DND-41 (cell line): Measurements from ENCODE around the gene CAD.

Experiments used
- ATAC-seq: fragments of 200-7000 bp; cut with Tn5 transposase; 3 replicates; pipeline ENCODE4 v1.9.1; 2021; ENCODE audit warnings: low read depth; ENCODE audit not compliant: insufficient read depth
- DNase-seq: peaks from one replicate; pipeline ENCODE4 v3.0.0-alpha.2; 2020
- H2AFZ ChIP-seq: 2 replicates; pipeline ENCODE4 v1.6.0; 2012; ENCODE audit warnings: low read depth, low read length
- H3K27ac ChIP-seq: 2 replicates; pipeline ENCODE4 v1.5.1; 2012; ENCODE audit warnings: low read length, inconsistent platforms
- H3K27me3 ChIP-seq: fragments of 200-600 bp; sonication (generic); 2 replicates; pipeline ENCODE4 v1.6.0; 2012; ENCODE audit warnings: low read length, mild to moderate bottlenecking, inconsistent platforms; ENCODE audit not compliant: insufficient read depth, poor library complexity
- H3K36me3 ChIP-seq: 2 replicates; pipeline ENCODE4 v1.5.1; 2012; ENCODE audit warnings: low read length, inconsistent platforms; ENCODE audit not compliant: insufficient read depth
- H3K4me1 ChIP-seq: 2 replicates; pipeline ENCODE4 v1.5.1; 2012; ENCODE audit warnings: mild to moderate bottlenecking, low read length; ENCODE audit not compliant: insufficient read depth
- H3K4me2 ChIP-seq: 2 replicates; pipeline ENCODE4 v1.6.0; 2012; ENCODE audit warnings: mild to moderate bottlenecking, moderate library complexity, low read length, inconsistent platforms; ENCODE audit not compliant: insufficient read depth
- H3K4me3 ChIP-seq, 2 experiments: fragments of 200-600 bp in 1 of 2; shearing (Covaris generic) in 1 of 2; 2 replicates each; pipeline ENCODE4 v1.5.1; 2012 to 2016; ENCODE audit warnings: inconsistent platforms in 2 of 2, low read length in 2 of 2, mild to moderate bottlenecking in 2 of 2, low read depth in 1 of 2, moderate library complexity in 1 of 2
- H3K79me2 ChIP-seq: 2 replicates; pipeline ENCODE4 v1.6.0; 2012; ENCODE audit warnings: low read length, inconsistent platforms; ENCODE audit not compliant: insufficient read depth
- H3K9ac ChIP-seq: 2 replicates; pipeline ENCODE4 v1.6.0; 2012; ENCODE audit warnings: low read depth, mild to moderate bottlenecking, inconsistent platforms, low read length, moderate library complexity
- H3K9me3 ChIP-seq: 2 replicates; pipeline ENCODE4 v1.5.1; 2012; ENCODE audit warnings: low read length, moderate library complexity, mild to moderate bottlenecking, inconsistent platforms; ENCODE audit not compliant: insufficient read depth, severe bottlenecking
- H4K20me1 ChIP-seq: 2 replicates; pipeline ENCODE4 v1.6.0; 2012; ENCODE audit warnings: low read length; ENCODE audit not compliant: insufficient read depth
- EZH2 ChIP-seq: IDR thresholded peaks from 3 replicates; pipeline ENCODE4 v1.6.1; 2012; ENCODE audit warnings: borderline replicate concordance, low read depth, mild to moderate bottlenecking, moderate library complexity, low read length, inconsistent platforms; ENCODE audit not compliant: severe bottlenecking
- TF ChIP-seq, protein P1 (sequence below): IDR thresholded peaks from 2 replicates; pipeline ENCODE4 v1.5.1; 2012; ENCODE audit warnings: borderline replicate concordance, low read length, moderate library complexity, mild to moderate bottlenecking; ENCODE audit not compliant: poor library complexity, severe bottlenecking; ENCODE audit errors: extremely low read depth

The CAD gene

DNA sequence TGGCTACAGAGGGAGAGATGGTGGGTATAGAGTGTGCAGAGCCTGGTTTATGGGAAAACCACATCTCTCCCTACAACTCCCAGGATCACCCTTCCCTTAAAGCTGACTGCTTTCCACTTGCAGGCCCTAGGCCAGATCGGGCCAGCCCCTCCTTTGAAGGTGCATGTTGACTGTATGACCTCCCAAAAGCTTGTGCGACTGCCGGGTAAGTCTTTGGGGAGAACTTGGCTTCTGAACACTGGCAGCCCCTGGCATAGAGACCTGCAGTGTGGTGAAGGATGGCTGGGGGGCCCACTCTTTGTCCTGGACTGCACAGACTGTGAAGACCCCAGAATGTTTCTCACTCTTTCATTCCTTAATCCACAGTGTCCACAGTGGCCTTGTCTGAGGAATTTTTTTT lies 19.5 kb downstream of the CAD start:
- TF ChIP-seq EZH2 = no peak
- TF ChIP-seq, protein P1, sequence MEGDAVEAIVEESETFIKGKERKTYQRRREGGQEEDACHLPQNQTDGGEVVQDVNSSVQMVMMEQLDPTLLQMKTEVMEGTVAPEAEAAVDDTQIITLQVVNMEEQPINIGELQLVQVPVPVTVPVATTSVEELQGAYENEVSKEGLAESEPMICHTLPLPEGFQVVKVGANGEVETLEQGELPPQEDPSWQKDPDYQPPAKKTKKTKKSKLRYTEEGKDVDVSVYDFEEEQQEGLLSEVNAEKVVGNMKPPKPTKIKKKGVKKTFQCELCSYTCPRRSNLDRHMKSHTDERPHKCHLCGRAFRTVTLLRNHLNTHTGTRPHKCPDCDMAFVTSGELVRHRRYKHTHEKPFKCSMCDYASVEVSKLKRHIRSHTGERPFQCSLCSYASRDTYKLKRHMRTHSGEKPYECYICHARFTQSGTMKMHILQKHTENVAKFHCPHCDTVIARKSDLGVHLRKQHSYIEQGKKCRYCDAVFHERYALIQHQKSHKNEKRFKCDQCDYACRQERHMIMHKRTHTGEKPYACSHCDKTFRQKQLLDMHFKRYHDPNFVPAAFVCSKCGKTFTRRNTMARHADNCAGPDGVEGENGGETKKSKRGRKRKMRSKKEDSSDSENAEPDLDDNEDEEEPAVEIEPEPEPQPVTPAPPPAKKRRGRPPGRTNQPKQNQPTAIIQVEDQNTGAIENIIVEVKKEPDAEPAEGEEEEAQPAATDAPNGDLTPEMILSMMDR = no peak
- H3K9ac ChIP-seq = no peak overlapping the region
- H2AFZ ChIP-seq = no peak overlapping the region
- H3K27ac ChIP-seq = no peak overlapping the region
- H3K4me2 ChIP-seq = no peak overlapping the region
- H3K27me3 ChIP-seq = no peaks in the 10 kb centered on the region
- H3K4me1 ChIP-seq = no peaks in the 10 kb centered on the region
- no peak for ATAC-seq
- no peaks in the 10 kb centered on the region for H3K79me2 ChIP-seq
- H3K9me3 ChIP-seq = no peaks in the 10 kb centered on the region
- no peak overlapping the region for H3K4me3 ChIP-seq
- H4K20me1 ChIP-seq = peaks cover 33% of the 10 kb centered on the region; the same call in 1 of the 2 replicates
- H3K36me3 ChIP-seq = peaks cover 100% of the 10 kb centered on the region
- DNase-seq = no peak

DNA sequence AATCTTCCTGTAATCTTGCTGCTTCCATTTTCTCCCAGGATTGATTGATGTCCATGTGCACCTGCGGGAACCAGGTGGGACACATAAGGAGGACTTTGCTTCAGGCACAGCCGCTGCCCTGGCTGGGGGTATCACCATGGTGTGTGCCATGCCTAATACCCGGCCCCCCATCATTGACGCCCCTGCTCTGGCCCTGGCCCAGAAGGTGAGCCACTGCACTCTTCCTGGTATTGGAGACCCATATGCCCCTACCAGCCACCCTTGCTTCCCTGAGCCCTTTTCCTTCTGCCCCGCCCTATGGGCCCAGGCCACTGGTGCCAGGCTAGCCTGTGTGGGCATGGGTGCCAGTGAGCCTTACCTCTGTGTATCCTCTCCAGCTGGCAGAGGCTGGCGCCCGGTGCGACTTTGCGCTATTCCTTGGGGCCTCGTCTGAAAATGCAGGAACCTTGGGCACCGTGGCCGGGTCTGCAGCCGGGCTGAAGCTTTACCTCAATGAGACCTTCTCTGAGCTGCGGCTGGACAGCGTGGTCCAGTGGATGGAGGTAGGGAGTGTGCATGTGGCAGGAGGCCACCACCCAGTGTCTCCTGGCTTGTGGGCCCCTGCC lies 20.3 kb downstream of the CAD start:
- H3K9me3 ChIP-seq = no peaks in the 10 kb centered on the region
- no peaks in the 10 kb centered on the region for H3K4me1 ChIP-seq
- no peak for TF ChIP-seq EZH2
- TF ChIP-seq, protein P1 = no peak
- H3K36me3 ChIP-seq = peaks cover 100% of the 10 kb centered on the region
- peaks cover 35% of the 10 kb centered on the region; the same call in 1 of the 2 replicates for H4K20me1 ChIP-seq
- H3K4me3 ChIP-seq = no peak overlapping the region
- no peak overlapping the region for H2AFZ ChIP-seq
- no peak overlapping the region for H3K27ac ChIP-seq
- ATAC-seq = no peak
- H3K79me2 ChIP-seq = no peaks in the 10 kb centered on the region
- no peak overlapping the region for H3K4me2 ChIP-seq
- no peak overlapping the region for H3K9ac ChIP-seq
- no peak for DNase-seq
- H3K27me3 ChIP-seq = no peaks in the 10 kb centered on the region

DNA sequence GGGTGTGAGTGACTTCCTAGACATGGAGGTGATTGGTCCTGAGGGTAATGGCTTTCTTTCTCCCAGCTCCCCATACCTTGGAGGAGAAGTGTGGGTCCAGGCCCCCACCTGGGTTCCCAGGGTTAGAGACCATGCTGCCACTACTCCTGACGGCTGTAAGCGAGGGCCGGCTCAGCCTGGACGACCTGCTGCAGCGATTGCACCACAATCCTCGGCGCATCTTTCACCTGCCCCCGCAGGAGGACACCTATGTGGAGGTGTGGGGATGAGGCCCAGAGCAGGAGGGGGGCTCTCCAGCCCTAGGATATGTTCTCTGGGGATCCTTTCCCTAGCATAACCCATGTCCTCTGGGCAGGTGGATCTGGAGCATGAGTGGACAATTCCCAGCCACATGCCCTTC lies 21.8 kb downstream of the CAD start:
- ATAC-seq (no peak), DNase-seq (no peak)
- Histone ChIP-seq H3K4me3 (no peak overlapping the region), H3K9me3 (no peaks in the 10 kb centered on the region), H3K4me2 (no peak overlapping the region), H3K27me3 (no peaks in the 10 kb centered on the region), H3K36me3 (peaks cover 100% of the 10 kb centered on the region), H3K9ac (no peak overlapping the region), H3K4me1 (no peaks in the 10 kb centered on the region), H3K27ac (no peak overlapping the region), H3K79me2 (no peaks in the 10 kb centered on the region), H4K20me1 (peaks cover 35% of the 10 kb centered on the region; the same call in 1 of the 2 replicates), H2AFZ (no peak overlapping the region)
- TF ChIP-seq EZH2 = no peak

DNA sequence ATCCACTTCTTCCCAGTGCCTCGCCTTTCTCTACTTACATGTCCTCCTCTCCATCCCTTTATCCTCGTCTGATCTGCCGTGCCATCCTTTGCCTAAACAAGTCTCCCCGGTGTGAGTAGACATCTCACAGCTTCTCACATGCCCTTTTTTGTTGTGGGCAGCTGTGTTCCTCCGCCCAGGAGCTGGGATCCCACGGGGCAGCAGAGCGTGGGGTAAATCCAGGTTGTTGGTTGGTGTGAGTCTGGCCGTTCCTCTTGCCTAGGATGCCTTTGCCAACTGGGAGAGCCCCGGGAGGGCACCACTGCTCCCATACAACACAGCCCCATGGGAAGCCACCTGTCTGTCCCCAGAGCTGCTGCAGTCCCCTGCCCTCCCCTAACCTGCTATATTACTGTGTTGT lies 23.2 kb downstream of the CAD start:
- Histone ChIP-seq H3K9me3 (no peaks in the 10 kb centered on the region), H3K4me2 (no peak overlapping the region), H3K4me1 (no peaks in the 10 kb centered on the region), H3K27me3 (no peaks in the 10 kb centered on the region), H3K79me2 (no peaks in the 10 kb centered on the region), H3K36me3 (peaks cover 96% of the 10 kb centered on the region), H2AFZ (no peak overlapping the region), H3K9ac (no peak overlapping the region), H3K4me3 (no peak overlapping the region), H3K27ac (no peak overlapping the region), H4K20me1 (peaks cover 35% of the 10 kb centered on the region; the same call in 1 of the 2 replicates)
- TF ChIP-seq EZH2 = no peak
- TF ChIP-seq, protein P1 = no peak
- ATAC-seq (no peak), DNase-seq (no peak)
